HG02588 (cell line): ENCODE measurements around the gene MOB4.
"Not testable (repeated sequence)": the region's sequence is repeated elsewhere in the genome, so short reads cannot be mapped to it uniquely, and the experiment has no call there.

Source experiments
- ATAC-seq: cut with Tn5 transposase; IDR thresholded peaks from one replicate; pipeline ENCODE4 v1.9.1; 2021; ENCODE audit warnings: mild to moderate bottlenecking, moderate library complexity; ENCODE audit not compliant: unreplicated experiment

MOB4 gene

DNA sequence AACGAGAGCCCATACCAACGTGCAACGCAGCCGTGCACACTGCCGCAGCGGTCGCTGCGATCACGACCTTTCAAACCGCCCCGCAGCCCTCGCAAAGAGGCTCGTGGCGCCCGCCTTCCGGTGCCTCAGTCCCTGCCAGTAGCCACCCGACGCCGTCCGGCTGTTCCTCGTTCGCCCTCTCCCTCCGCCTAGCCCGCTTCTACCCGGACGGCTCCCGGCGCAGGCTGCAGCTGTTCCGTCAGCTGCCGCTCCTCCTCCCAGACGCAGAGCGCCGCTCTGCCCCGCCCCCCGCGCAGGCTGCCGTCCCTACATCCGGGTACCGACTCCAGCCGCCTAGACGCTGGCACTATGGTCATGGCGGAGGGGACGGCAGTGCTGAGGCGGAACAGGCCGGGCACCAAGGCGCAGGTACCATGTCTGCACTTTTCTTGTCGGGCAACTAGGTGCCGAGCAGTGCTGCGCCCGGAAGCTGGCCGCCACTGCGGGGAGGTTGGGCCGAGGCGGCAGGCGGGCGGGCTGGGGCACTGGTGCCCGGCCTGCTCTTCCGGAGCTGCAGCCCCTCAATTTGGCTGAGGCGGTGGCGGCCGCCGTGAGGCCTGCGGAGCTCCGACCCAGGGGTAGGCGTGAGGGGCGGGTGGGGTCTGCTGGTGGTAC, at the start of gene MOB4:
Gene MOB4, plus strand, starts transcription at position 328 of the 654 bp plus-strand sequence. Its CDS starts 21 bp downstream, at position 349.
- ATAC-seq: peak; percentile 94

- no peak for ATAC-seq
These were observed 43.7 kb upstream of the MOB4 start for GRCh38 chr2:197472166-197472565.

- ATAC-seq: no peak
These were observed 38.1 kb upstream of the MOB4 start for GRCh38 chr2:197477797-197478196.

DNA sequence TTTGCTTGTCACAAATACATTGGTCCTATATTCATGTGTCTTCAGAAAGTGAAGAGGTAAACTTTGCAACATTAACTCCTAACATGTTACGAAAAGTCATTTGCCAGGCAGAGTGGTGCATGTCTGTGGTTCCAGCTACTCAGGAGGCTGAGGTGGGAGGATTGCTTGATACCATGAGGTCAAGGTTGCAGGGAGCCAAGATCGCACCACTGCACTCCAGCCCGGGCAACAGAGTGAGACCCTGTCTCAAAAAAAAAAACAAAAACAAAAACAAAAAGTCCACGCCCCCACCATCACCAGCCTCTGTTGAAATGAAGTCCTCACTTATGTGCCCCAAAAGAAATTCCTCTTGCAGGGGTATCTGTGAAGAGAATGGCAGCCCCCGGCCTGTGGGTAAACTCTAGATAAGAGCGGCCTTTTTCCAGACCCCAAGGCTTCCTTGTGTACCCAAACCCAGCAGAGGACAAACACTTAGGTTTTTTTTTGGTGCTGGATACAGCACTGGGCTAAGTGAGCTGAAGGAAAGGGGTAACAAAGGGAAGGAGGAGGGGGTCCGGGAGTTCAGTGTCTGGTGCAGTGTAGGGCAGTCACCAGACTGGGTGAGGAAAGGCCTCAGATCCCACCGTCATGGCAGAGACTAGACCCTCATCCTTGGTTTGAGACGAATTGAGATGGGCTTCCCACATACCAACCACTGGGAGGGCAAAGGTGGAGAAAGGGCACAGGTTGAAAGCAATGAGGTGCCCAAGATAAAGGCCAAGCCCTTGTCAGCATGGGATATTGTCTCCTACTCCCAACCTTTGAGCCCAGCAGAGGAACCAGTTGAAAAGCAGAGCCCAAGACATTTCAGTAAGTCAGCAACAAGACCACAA, 35.5 kb upstream of the MOB4 start:
- ATAC-seq: no peak

- ATAC-seq: not testable (repeated sequence)
These were observed 31.6 kb upstream of the MOB4 start for GRCh38 chr2:197484248-197484647.

GRCh38 chr2:197486175-197486574, 29.7 kb upstream of the MOB4 start:
- ATAC-seq: no peak

- no peak for ATAC-seq
These were observed 28.5 kb upstream of the MOB4 start for GRCh38 chr2:197487385-197487784.

GRCh38 chr2:197495433-197496134, 20.3 kb upstream of the MOB4 start:
- ATAC-seq: no peak

DNA sequence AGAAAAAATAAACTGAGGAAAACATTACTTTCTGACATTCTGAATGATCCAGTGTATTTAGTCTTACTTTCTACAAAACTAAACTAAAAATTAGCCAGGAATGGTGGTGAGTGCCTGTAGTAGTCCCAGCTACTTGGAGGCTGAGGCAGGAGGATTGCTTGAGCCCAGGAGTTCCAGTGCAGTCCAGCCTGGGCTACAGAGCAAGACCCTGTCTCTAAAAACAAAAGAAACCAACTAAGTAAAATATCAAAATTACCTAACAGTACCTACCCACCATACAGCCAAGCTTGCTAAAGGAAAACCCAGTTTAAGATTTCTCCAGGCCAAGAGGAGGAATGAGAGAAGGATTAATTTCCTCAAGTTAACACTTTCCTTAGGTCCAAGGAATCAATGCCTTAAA, 19.2 kb upstream of the MOB4 start:
- no peak for ATAC-seq

GRCh38 chr2:197497326-197497725, 18.5 kb upstream of the MOB4 start:
- no peak for ATAC-seq

DNA sequence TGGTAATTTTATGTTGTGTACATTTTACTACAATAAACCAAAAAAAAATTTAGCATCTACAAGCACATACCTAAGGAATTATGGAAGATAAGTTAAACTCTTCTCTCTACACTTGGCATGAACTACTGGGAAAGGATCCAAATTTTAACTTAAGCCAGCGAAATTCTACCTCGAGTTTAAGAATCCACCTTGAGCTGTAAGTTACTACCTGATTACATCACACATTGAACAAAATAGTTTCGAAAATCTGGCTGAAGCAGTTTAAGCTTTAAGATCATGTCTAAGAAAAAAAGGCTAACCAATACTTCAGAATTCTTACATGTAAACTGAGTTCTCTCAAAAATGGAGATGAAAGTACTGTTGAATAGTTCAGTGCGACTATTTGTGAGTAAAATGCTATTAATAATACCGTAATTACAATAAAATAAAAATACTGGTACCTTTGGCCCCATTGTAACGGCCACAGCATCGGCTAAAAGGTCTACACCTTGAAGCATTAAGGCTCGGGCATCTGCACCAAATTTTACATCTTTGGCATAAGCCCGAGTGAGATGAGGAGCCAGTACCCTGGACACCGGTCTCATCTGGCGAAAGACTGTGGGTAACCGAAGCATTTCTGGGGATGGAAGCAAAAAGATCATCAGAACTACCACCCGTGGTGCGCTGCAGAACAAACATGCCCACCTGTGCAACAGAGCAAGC, 17.5 kb upstream of the MOB4 start:
- ATAC-seq: no peak

DNA sequence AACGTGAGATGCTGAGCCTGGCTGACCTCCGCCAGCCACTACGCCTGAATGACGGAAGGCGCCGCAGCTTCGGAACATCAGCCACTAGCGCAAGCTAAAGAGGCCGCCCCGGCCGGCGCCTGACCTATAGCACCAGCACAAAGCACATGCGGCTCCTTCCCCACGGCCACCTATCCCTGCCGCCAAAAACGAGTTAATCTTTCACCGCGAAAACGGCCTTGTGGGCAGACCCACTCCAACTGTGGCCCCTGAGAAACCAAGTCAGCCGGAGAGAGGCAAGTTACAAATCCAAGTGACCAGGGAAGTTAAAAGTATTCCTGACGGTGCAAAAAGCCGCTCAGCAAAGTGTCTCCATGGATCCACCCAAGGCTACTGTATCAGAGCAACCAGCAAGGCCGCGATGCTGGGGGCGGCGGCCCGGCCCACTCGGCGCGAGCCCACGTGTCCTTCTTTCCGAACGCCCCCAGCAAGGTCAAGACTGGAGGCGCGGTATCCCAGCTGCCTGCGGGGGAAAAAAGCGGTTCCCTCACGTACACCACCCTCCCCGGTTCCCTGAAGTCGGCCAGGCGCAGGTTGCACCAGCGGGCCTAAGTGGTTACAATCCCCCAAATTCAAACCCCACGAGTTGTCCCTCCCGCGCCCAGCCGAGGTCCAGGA, 16.8 kb upstream of the MOB4 start:
- peak; percentile 19 for ATAC-seq

DNA sequence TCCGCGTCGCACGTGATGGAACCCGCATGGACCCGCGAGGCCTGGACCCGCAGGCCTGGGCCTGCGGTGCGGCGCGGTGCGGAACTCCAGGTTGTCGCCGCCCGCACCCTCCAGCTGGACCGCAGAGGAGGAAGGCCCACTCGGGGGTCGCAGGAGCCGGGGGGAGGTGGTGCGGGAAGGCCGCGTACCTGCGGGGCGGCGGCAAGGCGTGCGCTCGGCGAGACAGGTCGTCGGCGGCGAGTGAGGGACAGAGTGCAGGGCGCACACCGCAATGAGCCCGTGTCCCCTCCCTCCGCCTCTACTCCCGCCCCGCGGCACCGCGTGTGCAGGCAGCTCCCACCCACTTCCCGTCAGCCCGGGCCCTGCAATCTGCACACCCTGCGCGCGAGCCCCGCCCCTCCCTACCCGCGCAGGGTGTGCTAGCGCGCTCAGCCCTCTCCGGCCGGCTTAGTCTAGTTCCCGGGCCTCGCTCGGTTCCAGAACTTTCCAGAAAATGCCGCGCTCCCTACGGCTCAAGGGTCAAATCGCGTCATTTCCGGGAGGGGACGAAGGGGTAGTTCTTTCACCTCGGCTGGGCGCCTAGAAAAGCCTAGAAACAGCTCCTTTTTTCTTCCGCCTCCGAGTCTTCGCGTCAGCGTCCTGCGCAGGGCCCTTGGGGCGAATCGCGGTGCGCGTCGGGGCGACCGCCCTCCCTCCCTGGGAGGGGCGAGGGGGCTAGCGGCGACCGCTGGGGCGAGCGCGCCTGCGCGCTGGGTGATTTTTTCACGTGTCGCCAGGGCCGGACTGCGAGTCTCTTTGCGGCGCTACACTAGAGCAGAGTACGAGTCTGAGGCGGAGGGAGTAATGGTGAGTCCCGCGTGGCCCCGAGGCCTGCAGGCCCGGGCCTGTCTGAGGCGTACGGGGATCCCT, 16.0 kb upstream of the MOB4 start, which contains the start of the genes HSPD1 and HSPE1:
Gene HSPD1, minus strand, starts transcription at position 247 of the 909 bp plus-strand sequence. CDS start 992 bp downstream, outside the sequence.
Gene HSPE1, plus strand, starts transcription at position 786 of the 909 bp plus-strand sequence. Its CDS starts 58 bp downstream, at position 844.
- peak; percentile 80 for ATAC-seq

GRCh38 chr2:197500503-197501131, 15.2 kb upstream of the MOB4 start:
- peak; percentile 3 for ATAC-seq

- ATAC-seq: no peak
These were observed 13.7 kb upstream of the MOB4 start for GRCh38 chr2:197502201-197502600.

- ATAC-seq: no peak
These were observed 13.2 kb upstream of the MOB4 start for GRCh38 chr2:197502685-197503084.

- ATAC-seq: no peak
These were observed 11.9 kb upstream of the MOB4 start for GRCh38 chr2:197504000-197504399.

- no peak for ATAC-seq
These were observed 11.4 kb upstream of the MOB4 start for GRCh38 chr2:197504512-197504911.

DNA sequence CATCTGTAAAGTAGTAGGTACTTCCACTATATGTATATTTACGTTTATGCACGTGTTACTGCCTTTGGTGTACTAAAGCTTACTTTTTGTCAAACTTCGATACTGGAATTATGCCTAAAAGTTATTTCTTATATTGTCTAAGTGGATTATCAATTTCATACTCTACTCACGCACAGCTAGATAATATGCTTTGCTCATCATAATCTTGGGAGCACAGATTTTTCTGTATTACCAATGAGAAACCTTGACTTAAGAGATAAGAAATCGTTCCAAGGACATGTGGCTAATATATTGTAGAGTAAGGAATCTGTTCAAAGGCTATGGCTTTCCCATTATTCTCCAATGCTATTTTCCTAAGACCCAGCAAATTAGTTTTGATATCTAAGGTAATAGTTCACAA, 9.2 kb upstream of the MOB4 start:
- no peak for ATAC-seq
